Epithelial cell of proximal tubule (primary cell): ENCODE measurements around the gene SCAI. TPM values are rescaled to one million over a fixed set of nuclear protein-coding genes. Genes with fewer than 3 reads are reported as not detected.
"Not testable (repeated sequence)": the region's sequence is repeated elsewhere in the genome, so short reads cannot be mapped to it uniquely, and the experiment has no call there.

Source experiments
- DNase-seq: peaks from one replicate; pipeline ENCODE4 v3.0.0-alpha.2; 2011; ENCODE audit warnings: low read depth
- H3K4me3 ChIP-seq: 2 replicates; pipeline ENCODE4 v1.5.1; 2011; ENCODE audit warnings: low read depth, mild to moderate bottlenecking, low read length
- total RNA-seq: library from RNA; depleted of rRNA; stranded (reverse); fragments of >200 nt; gene quantifications from 2 replicates; pipeline ENCODE4 v1.2.3, GENCODE V29; 2015
- TF ChIP-seq, protein P1 (sequence below): conservative IDR thresholded peaks from 2 replicates; pipeline ENCODE4 v1.5.1; 2012; ENCODE audit warnings: low read depth, mild to moderate bottlenecking, low read length

Gene SCAI
- total RNA-seq, 1 donor from 2014 or later = 2.1 TPM

DNA sequence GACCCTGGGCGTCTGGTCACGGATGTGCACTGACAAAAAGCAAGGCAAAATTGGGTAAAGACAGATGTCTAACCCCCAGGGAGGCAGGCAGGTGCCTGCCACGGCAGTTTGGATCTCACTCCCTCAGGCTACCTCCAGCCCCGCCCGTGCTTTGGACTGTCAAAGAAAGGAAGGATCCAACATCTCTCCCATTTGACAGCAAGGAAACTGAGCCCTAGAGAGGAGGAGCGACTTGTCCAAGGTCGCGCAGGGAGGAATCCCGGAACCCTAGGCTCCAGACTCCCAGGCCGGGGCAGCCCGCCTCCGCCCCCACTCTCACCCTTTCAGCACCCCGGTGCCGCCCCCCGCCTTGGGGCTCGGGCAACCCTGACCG, 202.8 kb downstream of the SCAI start:
- peak overlapping the region; percentile 82 for H3K4me3 ChIP-seq
- TF ChIP-seq, protein P1, sequence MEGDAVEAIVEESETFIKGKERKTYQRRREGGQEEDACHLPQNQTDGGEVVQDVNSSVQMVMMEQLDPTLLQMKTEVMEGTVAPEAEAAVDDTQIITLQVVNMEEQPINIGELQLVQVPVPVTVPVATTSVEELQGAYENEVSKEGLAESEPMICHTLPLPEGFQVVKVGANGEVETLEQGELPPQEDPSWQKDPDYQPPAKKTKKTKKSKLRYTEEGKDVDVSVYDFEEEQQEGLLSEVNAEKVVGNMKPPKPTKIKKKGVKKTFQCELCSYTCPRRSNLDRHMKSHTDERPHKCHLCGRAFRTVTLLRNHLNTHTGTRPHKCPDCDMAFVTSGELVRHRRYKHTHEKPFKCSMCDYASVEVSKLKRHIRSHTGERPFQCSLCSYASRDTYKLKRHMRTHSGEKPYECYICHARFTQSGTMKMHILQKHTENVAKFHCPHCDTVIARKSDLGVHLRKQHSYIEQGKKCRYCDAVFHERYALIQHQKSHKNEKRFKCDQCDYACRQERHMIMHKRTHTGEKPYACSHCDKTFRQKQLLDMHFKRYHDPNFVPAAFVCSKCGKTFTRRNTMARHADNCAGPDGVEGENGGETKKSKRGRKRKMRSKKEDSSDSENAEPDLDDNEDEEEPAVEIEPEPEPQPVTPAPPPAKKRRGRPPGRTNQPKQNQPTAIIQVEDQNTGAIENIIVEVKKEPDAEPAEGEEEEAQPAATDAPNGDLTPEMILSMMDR = no peak
- no peak for DNase-seq

GRCh38 chr9:124939944-124940343, 203.4 kb downstream of the SCAI start:
- no peak for DNase-seq
- TF ChIP-seq, protein P1 = no peak

GRCh38 chr9:124934290-124934689, 209.0 kb downstream of the SCAI start:
- TF ChIP-seq, protein P1 = no peak
- H3K4me3 ChIP-seq = no peak overlapping the region
- no peak for DNase-seq

More at GRCh38 chr9:124939944-124940343, 203.4 kb downstream of the SCAI start:
- peak overlapping the region; percentile 82 for H3K4me3 ChIP-seq

DNA sequence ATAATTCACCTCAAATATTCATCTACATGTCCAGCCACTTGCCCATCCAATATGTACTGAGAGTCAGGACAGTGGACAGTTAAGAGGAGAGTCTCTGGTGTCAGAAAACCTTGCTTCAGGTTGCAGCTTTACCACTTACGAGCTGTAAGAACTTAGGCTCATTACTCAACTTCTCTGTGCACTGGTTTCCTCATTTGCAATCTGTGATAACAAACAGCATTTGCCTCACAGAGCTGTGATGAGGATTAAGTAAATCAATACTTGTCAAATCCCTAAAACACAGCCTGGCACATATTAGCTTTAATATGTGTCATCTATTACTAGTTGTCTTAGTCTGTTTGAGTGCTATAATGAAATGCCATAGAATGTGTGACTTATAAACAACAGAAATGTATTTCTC, 211.0 kb downstream of the SCAI start:
- TF ChIP-seq, protein P1 = no peak
- DNase-seq = no peak
- H3K4me3 ChIP-seq = no peak overlapping the region

DNA sequence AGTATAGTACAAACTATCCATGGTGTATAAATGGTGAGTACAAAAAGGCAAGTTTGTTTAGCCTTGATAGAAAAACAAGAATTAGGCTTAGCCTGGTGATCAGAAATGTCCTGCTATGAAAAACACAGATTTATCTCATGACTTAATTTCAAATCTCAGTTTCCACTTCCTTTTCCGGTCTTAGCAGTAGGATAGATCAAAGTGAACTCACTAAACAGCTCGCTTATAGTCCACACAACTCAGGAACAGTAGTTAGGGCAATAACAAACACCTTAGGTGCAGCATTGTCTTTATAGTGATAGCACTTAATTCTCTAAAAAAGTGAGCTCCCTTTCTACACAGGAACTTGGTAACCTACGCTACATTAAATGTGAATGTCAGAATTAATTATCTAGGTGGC, 213.9 kb downstream of the SCAI start:
- DNase-seq = no peak
- no peak overlapping the region for H3K4me3 ChIP-seq
- TF ChIP-seq, protein P1 = no peak

DNA sequence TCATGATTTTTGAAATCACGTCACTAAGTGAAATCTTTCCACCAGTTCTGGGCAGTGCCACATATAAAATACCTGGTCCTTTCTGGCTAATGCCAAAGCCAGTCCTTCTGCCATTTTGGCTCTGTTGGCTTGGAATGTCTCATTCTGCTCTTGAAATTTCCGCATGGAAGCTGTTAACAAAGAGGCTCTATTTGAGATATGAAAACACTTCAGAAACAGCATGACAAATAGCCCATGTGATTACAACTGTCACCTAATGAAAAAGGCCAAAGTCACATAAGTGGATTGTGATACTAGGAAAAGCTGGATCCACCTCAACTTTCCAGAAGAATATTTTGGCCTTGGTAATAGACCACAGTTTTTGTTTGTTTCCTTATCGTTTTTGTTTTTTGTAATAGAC, 215.2 kb downstream of the SCAI start:
- no peak overlapping the region for H3K4me3 ChIP-seq
- TF ChIP-seq, protein P1 = no peak
- no peak for DNase-seq

DNA sequence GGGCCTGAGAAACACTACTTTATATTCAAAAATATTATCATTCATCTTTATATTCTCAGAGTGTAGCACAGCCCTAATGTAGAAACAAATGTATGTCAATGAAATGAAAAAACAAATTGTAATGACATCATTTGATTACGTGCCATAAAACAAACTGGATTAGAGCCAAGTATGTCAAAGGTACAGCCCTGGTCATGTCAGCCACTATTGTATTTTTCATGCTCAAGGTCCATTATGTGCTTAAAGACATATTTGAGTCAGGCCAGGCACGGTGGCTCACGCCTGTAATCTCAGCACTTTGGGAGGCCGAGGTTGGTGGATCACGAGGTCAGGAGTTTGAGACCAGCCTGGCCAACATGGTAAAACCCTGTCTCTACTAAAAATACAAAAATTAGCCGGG, 222.9 kb downstream of the SCAI start:
- DNase-seq, H3K4me3 ChIP-seq: not testable (repeated sequence)
